GM12874 (cell line): Measurements from ENCODE around the gene BFAR.

Source experiments
- TF ChIP-seq, protein P1 (sequence below): IDR thresholded peaks from 2 replicates; pipeline ENCODE4 v1.5.1; 2011; ENCODE audit warnings: low read depth, mild to moderate bottlenecking, control low read depth, low read length, moderate library complexity; ENCODE audit not compliant: insufficient read depth

The BFAR gene

DNA sequence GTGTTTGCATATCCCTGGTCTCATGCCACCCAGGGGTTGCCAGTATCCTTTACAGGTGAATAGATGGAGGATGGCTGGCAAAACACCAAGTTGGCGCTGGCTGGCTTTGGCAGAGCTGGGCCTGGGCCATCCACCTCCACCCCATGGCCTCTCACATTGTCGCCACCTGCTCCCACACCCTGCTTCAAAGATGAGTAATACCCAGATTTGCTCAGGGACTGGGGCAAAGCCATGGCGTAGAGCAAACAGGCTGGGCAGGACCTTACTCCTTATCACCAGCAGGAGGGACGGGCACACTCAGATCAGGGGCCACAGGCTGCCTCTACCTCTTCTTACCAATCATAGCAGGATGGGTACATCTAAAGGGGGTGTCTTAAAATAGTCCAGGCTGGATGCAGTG lies 37.0 kb downstream of the BFAR start:
- TF ChIP-seq, protein P1, sequence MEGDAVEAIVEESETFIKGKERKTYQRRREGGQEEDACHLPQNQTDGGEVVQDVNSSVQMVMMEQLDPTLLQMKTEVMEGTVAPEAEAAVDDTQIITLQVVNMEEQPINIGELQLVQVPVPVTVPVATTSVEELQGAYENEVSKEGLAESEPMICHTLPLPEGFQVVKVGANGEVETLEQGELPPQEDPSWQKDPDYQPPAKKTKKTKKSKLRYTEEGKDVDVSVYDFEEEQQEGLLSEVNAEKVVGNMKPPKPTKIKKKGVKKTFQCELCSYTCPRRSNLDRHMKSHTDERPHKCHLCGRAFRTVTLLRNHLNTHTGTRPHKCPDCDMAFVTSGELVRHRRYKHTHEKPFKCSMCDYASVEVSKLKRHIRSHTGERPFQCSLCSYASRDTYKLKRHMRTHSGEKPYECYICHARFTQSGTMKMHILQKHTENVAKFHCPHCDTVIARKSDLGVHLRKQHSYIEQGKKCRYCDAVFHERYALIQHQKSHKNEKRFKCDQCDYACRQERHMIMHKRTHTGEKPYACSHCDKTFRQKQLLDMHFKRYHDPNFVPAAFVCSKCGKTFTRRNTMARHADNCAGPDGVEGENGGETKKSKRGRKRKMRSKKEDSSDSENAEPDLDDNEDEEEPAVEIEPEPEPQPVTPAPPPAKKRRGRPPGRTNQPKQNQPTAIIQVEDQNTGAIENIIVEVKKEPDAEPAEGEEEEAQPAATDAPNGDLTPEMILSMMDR, result no peak

DNA sequence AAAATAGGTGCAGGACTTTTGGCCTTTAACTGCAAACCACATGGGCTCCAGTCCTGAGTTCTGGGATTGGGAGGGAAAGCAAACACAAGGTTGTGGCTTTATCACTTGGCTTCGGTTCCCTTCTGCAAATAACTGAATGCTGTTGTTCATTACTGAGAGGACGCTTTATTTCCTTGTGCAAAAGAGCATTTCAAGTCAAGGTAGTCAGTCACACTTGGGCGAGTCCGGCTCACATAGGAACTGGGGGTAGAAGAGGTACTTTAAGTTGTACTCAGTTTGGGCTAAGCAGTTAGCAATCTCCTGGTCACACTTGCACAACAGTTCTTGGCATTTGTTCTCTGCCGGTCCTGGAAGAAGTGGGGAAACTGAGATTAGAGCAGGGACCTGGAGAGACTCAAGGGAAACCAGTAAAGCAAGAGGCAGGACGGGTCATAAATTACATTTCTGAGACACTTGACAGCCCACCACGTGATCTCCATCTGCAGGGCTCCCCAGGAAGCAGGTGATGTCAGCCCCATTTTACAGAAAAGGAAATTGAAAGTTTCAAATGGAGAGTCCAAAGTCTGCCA lies 39.7 kb downstream of the BFAR start:
- TF ChIP-seq, protein P1, result no peak

DNA sequence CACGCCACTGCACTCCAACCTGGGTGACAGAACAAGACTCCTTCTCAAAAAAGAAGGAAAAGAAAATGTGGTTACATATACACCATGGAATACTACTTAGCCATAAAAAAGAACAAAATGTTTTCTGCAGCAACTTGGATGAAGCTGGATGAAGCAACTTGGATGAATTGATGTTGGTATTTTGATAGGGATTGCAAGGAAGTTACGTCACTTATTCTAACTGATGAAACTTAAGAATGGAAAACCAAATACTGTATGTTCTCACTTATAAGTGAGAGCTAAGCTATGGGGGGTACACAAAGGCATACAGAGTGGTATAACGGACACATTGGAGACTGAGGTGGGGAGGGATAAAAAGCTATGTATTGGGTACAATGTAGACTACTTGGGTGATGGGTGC lies 43.9 kb downstream of the BFAR start:
- TF ChIP-seq, protein P1, result no peak

DNA sequence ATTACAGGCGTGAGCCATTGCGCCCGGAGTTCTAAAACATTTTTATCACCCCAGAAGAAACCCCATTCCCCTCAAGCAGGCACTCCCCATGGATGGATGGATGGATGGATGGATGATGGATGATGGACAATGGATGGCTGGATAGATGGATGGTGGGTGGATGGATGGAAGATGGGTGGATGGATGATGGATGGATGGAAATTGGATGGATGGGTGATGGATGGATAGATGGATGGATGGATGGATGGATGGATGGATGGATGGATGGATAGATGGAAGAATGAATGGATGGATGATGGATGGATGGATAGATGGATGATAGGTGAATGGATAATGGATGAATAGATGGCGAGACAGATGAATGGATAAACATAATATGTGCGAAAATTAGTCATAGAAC lies 44.9 kb downstream of the BFAR start:
- TF ChIP-seq, protein P1, result no peak

DNA sequence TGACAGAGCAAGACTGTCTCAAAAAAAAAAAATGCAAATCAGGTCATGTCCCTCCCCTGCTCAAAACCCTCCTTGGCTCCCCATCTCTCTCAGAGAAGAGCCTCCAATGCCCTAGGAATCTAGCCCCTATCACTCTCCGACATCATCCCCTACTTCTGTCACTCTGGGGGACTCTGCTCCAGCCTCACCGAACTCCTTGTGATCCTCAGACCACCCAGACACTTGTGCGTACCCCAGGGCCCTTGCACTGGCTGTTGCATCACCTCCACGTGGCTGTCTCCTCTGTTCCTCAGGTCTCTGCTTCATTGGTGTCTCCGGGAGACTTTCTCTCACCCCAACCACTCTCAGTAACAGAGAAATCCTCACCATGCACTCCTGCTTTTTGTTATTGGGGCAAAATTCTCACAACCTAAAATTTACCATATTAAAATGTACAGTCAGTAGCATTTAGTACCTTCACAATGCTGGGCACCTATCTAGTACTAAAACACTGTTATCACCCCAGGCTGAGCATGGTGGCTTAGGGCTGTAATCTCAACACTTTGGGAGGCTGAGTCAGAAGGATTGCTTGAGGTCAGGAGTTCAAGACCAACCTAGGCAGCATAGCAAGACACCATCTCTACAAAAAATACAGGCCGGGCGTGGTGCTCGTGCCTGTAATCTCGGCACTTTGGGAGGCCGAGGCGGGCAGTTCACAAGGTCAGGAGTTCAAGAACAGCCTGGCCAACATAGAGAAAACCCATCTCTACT lies 46.2 kb downstream of the BFAR start:
- TF ChIP-seq, protein P1, result no peak

DNA sequence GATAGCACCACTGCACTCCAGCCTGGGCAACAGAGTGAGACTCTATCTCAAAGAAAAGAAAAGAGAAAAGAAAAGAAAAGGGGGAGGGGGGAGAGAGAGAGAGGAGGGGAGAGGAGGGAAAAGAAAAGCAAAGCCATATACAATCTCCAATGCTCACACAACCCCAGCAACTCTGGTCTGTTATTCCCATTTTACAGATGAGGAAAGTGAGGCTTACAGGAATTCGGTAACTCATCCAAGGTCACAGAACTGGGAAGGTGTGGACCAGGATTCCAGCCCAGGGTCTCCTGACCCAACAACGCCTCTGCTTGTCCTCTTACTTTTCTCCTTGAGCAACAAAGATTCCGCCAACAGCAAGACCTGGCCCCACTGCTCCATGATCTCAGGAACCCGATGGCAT lies 48.4 kb downstream of the BFAR start:
- TF ChIP-seq, protein P1, result no peak

DNA sequence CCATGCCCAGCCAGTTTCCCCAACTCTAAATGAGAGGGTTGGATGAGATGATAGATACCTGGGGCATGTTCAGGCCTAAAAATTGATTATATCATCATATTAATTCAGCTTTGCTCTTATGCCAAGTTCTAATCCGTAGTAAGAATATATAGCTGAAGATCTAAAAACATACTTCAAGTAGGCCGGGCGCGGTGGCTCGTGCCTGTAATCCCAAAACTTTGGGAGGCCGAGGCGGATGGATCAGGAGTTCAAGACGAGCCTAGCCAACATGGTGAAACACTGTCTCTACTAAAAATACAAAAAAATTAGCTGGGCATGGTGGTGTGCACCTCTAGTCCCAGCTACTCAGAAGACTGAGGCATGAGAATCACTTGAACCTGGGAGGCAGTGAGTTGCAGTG lies 49.4 kb downstream of the BFAR start:
- TF ChIP-seq, protein P1, result no peak
